Activated CD8-positive, alpha-beta memory T cell treated with anti-CD3 and anti-CD28 coated beads, Interleukin-2, amount 50 U/mL, for 48 hours (primary cell): ENCODE results near the gene SPON1.

Experiments
- DNase-seq: peaks from one replicate; pipeline ENCODE4 v3.0.0-alpha.2; 2020

The SPON1 gene

DNA sequence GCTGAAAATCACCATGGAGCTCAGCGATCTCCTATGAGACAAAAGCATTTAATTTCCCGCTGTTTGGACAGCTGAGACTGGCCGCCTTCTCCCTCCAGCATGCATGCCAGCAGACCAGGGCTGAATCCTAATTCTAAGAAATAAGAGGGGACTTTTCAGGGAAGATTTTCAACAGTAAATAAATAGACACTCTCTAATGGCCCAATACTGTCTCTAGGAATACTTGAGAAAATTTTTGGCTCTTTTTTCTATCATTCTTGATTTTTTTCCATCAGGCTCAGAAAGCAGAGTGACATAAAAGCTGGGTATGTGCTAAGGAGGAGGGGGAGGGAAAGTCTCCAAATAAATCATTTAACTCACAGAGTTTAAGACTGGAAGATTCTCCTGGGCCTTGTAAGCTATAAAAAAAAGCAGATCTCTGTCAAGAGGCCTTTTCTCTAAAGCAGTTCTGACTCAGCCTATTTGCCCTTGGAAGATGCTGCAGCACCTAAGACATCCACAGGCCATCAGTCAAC lies 17.6 kb upstream of the SPON1 start:
- DNase-seq = no peak

DNA sequence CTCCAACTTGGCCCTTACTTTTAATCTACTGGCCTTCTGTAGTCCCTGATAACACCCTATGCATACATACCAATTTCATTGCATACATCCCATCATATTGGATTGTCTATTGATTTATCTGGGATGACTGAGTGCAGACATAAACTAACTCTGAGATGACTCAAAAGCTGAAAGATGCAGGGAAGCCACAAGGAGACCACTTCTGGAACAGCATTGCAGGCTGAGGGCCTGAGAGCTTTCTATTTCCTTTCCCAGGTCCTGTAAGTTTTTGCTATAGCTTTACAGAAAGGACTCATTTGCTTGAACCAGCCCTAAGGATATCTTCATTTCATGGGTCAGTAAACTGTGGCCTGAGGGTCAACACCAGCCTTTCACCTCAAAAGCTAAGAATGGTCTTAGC lies 15.1 kb upstream of the SPON1 start:
- no peak for DNase-seq

DNA sequence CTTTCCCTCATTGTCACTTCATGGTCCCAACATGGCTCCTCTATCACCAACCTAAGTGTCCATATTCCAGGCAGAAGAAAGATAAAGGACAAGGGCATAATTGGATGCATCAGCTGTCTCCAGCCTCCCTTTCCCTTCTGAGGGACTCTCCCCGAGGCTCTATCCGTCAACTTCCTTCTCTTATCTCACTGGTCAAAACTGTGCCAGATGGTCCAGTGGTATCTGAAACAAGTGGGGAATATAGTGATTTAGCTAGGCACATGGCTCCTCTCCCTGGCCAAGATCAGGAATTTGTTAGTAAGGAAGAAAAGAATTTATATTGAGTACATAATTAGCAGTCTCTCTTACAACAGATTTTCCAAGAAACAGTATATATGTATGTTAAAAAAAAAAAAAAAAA lies 12.6 kb upstream of the SPON1 start:
- DNase-seq = no peak

DNA sequence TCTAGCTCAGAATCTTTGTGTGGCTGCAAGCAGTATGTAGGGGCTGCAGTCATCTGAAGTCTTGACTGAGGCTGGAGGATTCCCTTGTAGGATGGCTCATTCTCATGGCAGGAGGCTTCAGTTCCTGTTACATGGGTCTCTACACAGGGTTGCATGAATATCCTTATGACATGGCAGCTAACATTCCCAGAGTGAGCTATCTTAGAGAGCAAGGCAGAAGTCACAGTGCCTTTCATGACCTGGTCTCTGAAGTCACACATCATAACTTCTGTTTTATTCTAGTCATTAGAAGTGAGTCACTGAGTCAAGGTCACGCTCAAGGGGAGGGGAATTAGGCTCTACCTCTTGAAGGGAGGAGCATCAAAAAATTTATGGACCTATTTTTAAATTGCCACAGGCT lies 10.3 kb upstream of the SPON1 start:
- no peak for DNase-seq

DNA sequence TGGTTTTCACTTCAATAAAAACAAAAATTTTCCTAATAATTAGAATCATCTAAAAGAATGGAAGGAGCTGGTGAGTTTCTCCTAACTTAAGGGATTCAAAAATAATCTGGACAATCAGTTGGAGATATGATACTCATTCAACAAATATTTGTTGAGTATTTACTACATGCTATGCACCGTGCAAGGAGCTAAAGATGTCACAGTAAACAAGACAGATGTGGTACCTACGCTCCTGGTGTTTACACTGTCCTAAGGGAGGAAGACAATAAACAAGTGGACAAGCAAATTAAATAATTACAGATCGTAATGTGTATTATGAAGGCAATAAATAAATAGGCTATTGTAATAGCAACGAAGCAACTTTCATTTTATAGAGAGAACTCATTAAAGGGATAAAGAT lies 9.9 kb upstream of the SPON1 start:
- DNase-seq = no peak

DNA sequence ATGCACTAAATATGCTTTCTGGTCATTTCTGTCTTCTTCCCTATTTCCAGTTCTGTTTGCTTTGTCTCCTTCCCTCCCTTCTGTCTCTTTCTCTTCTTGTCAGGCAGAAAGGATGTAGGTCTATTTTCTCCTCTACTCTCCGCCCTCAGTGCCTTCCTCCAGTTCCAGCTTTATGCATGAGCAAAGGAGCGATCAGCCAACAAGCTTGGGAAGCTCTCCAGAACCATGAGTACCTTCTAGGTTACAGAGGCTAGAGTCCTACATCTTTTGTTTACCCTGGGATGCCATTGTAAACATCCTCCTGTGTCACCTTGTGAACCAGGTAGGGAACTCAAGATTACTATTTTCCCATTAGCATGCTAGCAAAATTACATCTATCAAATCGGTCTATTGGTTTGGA lies 7.9 kb upstream of the SPON1 start:
- no peak for DNase-seq

DNA sequence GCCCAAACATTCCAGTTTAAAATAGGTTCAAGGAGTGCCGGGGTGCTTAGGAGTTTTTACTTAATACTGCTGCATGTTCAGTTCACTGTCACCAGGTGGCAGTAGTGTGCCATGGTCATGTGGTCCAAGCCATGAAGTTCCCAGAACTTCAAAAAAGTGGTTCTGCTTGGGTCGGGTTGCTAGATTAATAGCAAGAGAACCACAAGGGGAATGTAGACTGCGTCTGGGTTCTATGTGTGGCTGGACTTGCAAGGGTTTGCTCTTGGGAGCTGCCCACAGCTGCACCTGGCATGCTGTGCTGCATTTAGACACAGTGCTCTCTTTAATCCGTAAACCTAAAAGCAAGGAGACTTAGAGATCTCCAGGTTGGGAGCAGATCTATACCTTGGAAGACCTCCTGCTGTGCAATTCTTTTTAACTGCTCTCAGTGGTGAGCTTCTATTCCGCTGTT lies 6.5 kb upstream of the SPON1 start:
- peak; percentile 68 for DNase-seq

DNA sequence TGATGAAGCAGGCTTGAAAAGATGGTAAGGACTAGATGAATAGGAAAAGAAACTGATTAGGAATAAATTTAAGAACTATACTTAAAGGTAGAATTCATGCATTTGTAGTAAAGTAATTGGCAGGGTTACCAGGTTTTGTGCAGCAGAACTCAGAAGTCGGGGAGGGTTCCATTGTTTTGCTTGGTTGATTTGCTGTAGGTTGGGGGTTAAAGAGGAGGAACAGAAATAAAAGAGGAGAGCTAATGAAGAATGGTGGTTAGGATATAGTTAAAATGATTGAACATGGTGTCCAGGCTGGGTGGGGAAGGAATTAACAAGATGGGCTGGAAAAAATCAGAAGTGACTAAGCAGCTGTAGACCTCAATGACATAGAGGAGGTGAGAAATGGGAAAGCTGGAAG lies 5.5 kb upstream of the SPON1 start:
- DNase-seq = no peak

DNA sequence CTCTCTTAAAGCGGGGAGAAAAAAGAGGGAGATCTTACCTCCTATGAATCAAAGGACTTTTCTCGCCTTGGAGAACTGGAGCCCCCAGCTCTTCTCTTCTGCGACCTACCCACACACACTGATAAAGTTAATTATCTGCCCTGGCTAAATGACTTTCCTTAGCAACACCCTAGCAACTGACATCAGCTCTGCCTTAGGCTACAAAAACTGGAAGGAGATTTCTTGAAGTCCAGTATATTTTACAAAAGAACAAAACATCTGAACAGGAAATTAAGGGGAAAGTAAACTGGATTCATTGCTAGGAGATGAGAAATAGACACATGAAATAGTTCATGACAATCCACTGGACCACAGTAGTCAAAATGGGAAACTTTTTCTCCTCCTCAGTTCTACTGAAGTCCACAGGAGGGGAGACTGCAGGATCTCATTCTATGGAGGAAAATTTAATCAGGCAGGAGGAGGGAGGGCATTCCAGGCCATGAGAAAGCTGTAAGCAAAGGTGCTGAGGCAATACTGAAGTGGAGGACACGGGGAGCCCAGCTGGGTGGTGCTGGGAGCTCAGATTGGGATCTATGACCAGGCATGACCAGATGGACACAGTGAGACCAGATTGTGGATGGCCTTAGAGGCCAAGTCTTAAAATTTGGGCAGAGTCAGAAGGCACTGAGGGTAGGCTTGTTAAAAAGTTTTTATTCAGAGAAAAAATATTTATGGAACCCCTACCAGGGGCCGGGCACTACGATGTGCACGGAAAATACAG lies 3.7 kb upstream of the SPON1 start:
- no peak for DNase-seq

DNA sequence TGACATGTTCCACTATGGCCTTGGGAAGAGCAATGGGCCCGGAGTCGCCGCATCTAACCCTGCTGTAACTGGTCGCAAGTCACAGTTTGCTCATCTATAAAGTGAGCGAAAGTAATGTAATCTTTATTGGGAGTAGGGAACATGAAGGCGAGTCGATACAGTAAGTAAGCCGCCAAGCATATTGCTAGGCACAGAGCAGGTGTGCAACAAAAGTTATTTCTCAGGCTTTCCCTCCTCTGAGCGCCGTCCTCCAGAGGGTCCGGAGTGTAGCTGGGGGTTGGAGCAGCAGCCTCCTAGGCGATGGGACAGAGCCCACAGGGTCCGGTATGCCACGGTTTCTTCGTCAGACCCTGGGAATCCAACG lies 343 bp upstream of the SPON1 start:
- no peak for DNase-seq

DNA sequence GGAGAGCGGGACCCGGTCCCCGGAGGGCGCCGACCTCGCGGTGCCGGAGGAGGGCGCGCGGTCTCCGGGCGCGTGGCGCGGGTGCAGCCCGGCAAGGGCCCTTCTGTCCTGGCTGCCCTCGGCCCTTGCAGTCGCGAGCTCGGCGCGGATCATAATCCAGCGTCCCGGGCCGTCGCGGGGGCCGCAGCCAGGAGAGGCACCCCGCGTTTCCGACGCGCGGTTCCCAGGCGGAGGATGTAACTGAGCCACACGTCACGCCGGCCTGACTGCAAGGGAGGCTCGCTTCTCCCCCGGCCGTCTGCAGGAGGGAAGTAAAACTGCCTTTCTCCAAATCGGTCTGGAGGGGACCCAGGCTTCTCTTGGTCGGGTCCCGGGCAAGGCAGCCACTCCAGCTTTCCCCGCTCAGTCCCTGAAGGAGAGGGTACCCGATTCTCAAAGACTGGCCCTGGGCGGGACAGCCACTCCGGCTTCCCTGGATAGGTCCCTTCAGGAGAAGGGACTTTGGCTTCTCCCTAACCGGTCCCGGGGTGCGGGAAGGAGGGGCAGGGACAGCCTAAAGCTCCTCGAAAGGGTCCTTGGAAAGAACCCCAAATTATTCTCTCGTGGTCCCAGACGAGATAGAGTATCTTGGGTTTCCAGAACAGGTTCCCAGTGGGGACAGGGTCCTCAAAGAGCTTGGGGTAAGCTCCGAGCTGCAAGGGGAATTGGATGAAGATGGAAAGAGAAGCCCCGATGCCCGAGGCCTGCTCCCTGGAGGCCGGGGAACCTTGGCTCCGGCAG lies 836 bp downstream of the SPON1 start:
- peak; percentile 58 for DNase-seq

DNA sequence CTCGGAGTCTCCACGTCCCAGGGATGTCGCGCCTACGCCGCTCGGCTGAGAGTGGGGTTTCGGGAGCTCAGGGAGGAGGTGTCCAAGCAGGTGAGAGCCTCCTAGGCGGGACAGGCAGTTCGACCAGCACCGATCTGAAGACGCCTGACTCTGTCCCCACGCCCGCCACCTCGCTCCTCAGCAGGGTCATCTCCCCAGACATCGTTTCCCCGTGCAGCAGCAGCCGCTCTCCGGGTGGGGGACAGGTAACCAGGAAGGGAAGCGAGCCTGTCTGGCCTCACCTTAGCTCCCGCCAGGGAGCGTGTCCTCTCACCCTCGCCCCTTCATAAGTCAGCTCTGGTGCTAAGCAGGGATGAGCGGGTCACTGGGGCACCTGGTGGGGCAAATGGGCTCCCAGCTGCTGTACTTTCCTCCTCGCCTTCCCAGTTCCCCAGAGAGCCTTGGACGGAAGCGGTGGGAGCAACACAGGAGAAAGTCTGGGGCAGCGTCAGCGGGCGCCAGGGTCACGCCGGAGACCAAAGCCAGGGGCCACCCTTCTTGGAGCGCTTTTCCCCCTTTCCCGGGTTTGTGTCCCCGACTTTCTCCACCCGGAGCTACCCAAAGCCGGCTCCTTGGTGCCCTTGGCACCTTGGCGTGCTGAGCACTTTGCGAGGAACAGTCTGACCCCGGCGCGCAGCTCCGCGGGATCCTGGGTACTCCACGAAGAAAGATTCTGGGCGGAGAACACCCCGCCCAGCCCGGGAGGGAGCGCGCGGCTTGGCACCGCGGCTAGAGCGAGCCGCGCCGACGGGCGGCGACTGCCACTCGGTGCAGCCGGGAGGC lies 1.6 kb downstream of the SPON1 start:
- DNase-seq = peak; percentile 58

DNA sequence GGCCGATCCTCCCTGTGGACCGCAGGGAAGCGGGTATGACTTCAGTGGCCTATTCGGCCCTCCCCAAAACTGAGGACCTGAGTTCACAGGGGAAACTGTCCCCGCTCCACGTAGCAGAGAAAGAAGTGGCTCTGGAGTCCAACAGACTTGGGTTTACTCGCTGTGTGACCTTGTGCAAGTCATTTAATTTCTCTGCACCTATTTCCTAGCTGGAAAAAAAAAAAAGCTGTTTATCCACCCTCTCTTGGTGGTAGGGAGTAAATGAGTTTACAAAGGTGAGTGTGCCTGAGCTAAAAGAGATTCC lies 2.2 kb downstream of the SPON1 start:
- no peak for DNase-seq

DNA sequence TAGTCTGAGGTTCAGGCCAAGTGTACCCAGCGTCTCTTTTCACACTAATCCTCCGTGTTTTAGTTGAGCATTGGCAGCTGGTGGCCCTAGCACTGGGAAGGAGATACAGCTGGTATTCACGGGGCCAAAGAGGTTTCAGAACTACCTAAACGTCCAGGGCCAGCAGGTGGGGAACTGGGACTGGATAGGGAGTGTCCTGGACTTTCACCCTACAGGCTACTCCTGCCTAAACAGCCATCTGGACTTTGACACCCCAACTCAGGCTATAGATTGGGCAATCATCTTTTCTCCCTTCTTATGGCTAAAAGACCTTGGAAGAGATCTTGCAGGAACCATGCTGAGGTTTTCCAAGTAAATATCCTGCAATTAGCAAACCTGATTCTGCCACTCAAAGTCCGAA lies 2.8 kb downstream of the SPON1 start:
- DNase-seq = no peak

DNA sequence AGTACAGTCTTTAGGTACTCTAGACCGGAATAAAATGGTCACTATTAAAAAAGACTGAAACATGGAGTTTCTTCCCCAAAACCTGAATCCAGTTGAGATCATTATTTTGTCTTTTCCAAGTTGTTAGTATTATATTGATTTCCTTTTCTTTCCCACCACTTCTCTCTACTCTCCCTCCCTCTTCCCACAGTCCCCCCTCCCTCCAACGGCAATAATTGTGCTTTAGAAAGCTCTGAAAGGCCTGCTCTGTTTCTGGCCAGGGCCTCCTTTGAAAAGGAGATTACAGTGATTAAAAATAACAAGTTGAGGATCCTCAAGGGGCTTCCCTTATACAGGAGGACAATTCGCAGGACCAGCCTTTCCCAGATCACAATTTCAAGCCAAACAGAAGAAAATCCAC lies 3.5 kb downstream of the SPON1 start:
- DNase-seq = no peak

DNA sequence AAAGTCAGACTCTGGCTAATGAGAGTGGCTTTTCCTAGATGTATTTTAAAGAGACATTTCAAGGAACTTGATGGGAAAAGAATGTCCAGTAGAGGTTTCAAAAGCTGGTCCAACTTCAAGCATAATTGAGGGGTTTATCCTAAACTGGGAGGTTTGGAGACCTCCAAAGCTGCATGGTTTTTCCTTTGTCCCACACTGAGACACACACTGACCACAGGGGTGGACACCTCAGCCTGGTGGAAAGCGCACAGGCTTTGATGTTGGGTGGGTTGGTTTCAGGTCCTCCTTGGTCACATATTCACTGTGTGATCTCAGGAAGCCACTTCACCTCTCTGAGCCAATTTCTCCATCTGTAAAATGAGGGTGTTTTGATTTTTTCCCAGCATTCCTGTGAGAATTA lies 4.0 kb downstream of the SPON1 start:
- no peak for DNase-seq

DNA sequence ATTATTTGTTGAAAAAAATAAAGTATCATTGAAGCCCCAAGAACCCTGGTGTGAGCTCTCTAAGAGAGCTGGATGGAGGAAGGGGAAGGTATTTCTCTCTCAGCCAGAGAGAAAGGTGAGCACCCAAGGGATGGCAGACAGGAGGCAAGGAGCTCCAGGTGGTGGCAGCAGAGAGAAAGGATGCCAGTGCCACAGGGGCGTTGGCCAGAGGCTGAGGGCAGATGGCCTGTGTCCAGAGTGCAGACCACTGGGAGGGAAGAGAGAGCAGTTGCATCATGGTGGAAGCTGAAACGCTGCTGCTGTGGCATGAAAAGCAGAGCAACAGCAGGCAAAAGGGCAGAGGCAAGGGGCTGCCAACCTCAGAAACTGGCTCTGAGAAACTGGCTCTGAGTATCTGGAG lies 8.5 kb downstream of the SPON1 start:
- no peak for DNase-seq

DNA sequence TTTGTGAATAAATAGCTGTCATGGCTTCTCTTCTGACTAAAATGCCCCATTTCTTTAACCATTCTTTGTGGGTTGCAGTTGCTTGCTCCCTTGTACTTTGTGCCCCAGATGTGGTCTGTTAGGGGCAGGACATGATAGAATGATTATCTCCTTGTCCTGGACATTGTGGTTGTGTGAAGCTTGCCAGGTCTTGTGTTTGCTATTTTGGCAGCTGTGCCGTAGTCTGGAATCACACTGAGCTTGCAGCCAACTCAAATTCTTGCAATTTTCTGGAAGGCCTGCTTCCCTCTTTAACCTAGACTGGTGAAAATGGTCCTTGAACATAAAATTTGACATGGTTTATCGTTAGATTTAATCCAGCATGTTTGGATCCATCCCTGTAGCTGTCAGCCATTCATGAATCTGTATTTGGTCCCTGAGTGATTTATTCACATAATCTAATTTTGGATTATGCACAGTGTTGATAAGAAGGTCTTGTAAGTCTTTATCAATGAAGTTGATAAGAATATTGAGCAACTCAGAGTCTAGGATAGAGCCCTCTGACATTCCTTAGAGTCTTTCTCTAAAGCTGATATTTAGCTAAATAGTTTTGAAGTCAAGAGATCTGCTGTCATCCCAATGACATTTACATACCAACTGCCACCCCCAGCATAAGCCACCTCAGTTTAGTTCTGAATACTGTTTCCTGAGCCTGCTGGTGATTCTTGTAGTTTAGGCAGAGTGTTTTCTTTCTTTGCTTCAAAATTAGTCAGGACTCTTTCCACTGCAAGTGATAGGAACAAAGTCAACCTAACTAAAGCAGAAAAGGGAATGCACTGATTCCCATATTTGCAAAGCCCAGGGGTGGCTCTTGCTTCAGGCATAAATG lies 9.8 kb downstream of the SPON1 start:
- no peak for DNase-seq

DNA sequence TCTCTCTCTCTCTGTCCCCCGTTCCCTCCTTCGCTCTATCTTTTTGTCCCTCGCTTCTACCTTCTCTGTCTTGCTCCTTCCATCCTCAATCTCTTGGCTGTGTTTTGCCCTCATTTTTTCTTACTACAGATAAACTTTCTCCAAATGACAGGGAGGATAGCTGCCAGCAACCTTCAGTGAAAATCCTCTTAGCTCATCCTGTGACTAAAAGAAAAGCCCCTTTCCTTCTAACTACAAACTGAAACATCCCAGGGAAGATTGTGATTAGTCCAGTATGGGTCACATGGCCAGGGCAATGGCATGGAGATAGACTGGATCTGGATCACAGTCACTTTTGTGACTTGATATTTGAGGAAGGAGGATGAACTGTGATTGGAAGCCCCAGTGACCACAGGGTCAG lies 10.4 kb downstream of the SPON1 start:
- DNase-seq = no peak

DNA sequence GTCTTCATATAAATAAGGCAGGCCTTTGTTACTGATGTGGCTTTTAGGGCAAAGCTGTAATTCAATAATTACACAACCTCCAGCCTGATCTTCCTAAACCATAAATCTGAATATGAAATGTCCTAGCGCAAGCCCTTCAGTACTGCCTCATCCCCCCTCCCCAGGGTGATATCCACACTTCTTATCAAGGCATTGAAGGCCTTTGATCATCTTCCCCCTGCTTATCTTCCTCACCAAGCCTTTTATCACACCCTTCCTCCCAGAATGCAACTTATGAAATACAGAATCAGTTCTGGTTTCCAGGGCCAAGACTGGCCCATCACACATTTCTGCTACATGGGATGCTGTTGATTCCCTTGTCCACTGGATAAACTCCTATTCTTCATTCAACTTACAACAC lies 12.1 kb downstream of the SPON1 start:
- no peak for DNase-seq

DNA sequence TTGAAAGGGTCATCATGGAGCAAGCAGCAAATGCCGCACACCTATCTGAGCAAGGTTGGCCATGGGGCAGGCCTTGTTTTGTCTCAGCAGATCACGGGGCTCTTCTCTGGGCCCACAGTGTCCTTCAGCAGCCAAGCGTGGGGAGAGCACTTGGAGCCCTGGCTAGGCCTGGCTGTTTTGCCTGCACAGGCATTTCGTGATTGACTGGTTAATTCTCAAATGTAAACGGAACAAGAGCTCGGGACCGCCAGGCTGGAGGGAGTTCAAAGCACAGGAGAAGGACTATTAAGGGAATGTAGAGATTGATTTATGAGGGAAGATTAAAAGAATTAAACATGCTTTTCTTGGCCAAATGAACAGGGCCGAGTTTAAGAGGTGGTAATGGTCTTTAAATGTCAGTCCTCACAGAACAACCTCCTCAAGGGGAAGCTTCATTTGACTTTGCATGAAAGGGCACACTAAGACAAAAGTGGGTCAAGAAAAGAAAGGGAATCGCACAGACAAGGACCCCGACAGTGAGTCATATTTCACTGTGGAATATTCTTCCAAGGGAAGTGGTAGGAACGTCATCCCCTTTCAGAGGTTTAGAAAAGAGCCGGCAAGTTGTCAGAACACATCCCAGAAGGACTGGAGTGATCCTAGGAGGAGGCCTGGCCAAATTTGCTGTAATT lies 20.7 kb downstream of the SPON1 start:
- no peak for DNase-seq
